ENCODE results near the gene CHRND. TPM values are rescaled to one million over a fixed set of nuclear protein-coding genes. Genes with fewer than 3 reads are reported as not detected.

CHRND gene
- total RNA-seq, 1 donor from 2014 or later, result not detected

DNA sequence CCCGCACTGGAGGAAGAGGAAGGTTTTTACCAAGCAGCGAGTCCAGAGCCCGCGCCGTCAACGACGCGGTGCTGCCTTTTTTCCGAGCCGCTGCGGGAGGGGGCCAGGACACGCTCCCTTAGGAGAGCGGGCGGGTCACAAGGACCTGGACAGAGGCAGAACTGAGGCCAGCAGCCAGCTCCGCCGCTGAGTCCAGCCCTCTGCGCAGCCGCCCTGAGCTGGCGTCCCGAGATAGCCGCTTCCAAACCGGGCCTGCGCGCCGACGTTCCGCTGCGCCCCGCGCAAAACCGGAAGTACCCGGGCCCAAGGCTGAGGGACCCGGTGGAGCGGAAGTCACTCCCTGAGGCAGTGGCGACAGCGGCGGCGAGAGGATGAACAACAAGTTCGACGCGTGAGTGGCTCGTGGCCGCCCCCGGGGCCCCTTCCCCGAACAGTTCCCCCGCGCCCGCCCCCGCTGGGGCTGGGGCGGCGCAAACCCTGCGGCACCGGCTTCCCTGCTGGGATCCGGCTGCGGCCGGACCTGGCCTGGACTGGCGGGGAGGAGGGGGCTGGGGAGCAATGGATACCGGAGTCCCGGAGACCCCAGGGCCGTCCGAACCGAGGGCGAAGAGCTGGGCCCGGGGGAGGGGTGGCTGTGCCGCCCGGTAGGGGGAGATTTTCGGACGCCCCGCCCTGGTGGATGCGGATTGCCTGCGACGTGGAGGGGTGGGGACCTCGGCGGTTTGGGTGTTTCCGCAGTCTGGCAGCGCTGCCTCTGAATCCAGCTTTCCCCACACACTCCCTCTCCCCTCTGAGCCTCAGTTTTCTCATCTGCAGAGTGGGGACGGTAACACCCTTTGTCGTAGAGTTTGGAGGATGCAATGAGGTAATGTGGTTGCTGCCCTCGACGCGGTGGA is 24.6 kb downstream of the CHRND start, which contains the start of the genes EIF4E2 and TIGD1:
EIF4E2 (plus strand) TSS at position 336 of the 896 bp plus-strand sequence; CDS start at position 372, 36 bp downstream.
TIGD1 (minus strand) TSS at position 204 of the 896 bp plus-strand sequence. CDS start 675 bp downstream, outside the sequence.
- Histone ChIP-seq H3K27me3 (ENCODE audit: control insufficient read depth, insufficient read depth, low read length) (no peaks in the 10 kb centered on the region), H3K36me3 (ENCODE audit: control insufficient read depth, insufficient read depth, low read length) (no peaks in the 10 kb centered on the region), H3K4me3 (ENCODE audit: low read depth, low read length) (peak within 1 kb of the TSS; percentile 80)
- TF ChIP-seq, protein P1, sequence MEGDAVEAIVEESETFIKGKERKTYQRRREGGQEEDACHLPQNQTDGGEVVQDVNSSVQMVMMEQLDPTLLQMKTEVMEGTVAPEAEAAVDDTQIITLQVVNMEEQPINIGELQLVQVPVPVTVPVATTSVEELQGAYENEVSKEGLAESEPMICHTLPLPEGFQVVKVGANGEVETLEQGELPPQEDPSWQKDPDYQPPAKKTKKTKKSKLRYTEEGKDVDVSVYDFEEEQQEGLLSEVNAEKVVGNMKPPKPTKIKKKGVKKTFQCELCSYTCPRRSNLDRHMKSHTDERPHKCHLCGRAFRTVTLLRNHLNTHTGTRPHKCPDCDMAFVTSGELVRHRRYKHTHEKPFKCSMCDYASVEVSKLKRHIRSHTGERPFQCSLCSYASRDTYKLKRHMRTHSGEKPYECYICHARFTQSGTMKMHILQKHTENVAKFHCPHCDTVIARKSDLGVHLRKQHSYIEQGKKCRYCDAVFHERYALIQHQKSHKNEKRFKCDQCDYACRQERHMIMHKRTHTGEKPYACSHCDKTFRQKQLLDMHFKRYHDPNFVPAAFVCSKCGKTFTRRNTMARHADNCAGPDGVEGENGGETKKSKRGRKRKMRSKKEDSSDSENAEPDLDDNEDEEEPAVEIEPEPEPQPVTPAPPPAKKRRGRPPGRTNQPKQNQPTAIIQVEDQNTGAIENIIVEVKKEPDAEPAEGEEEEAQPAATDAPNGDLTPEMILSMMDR (IDR thresholded peaks at IDR 0.05; ENCODE audit: insufficient read depth, low read length, poor library complexity, severe bottlenecking), result peak; percentile 15
- peak; percentile 58 for DNase-seq (ENCODE audit: low read depth)

DNA sequence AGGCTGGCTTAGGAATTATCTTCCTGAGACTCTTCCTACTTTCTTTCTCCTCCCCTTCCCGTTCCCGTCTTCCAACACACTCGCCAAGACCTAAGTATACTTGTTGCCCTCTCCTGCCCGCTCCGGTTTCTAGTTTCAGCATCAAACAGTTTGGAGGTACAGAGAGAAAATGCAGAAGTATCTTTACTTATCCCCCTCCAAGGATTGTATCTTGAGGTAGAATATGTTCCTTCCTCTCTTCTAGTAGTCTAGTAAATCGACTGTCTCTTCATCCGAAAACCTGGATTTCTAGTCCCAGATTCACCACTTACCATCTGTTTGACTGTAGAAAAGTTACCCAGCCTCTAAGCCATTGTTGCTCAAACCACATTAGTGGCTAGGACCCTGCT is 25.3 kb downstream of the CHRND start:
- H3K27me3 ChIP-seq (ENCODE audit: control insufficient read depth, insufficient read depth, low read length), result no peaks in the 10 kb centered on the region
- no peaks in the 10 kb centered on the region for H3K36me3 ChIP-seq (ENCODE audit: control insufficient read depth, insufficient read depth, low read length)
- H3K4me3 ChIP-seq (ENCODE audit: low read depth, low read length), result peak overlapping the region; percentile 80
- TF ChIP-seq, protein P1 (IDR thresholded peaks at IDR 0.05; ENCODE audit: insufficient read depth, low read length, poor library complexity, severe bottlenecking), result no peak
- DNase-seq (ENCODE audit: low read depth), result no peak

DNA sequence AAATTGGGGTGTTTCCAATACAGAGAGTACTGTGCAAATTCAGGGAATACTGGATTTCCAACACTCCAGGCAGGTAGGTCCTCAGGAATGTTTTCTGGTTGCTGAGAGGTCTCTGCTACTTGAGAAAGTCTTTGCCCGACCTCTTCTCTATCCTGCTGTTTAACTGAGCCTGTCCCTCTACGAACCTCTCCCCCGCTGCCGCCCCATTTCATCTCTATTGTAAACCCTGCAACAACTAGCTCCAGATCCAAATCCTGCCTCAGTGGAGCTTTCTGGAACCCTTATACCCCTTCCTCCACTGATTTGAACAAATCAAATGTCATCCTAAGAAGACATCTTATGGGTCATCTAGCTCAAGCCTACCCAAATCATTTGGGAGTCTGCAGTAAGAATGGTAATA is 25.8 kb downstream of the CHRND start:
- no peaks in the 10 kb centered on the region for H3K36me3 ChIP-seq (ENCODE audit: control insufficient read depth, insufficient read depth, low read length)
- TF ChIP-seq, protein P1 (IDR thresholded peaks at IDR 0.05; ENCODE audit: insufficient read depth, low read length, poor library complexity, severe bottlenecking), result no peak
- H3K27me3 ChIP-seq (ENCODE audit: control insufficient read depth, insufficient read depth, low read length), result no peaks in the 10 kb centered on the region
- no peak for DNase-seq (ENCODE audit: low read depth)
- peak overlapping the region; percentile 80 for H3K4me3 ChIP-seq (ENCODE audit: low read depth, low read length)

DNA sequence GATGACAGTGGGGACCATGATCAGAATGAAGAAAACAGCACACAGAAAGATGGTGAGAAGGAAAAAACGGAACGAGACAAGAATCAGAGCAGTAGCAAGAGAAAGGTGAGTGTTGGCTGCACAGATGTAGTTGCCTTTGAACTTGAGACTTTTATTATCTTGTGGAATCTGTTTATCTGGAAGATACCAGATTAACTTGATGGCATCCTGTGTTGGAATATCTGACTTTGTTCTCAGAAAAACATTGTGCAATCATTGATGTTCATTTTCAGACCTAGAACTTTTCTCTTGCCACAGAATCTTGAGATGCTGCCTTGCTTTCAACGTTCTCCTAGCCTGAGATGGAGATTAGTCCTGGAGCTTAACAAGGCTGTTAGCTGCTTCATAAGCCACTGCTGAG is 30.5 kb downstream of the CHRND start:
- Histone ChIP-seq H3K4me3 (ENCODE audit: low read depth, low read length) (no peak overlapping the region), H3K36me3 (ENCODE audit: control insufficient read depth, insufficient read depth, low read length) (no peaks in the 10 kb centered on the region), H3K27me3 (ENCODE audit: control insufficient read depth, insufficient read depth, low read length) (no peaks in the 10 kb centered on the region)
- TF ChIP-seq, protein P1 (IDR thresholded peaks at IDR 0.05; ENCODE audit: insufficient read depth, low read length, poor library complexity, severe bottlenecking), result no peak
- DNase-seq (ENCODE audit: low read depth), result no peak

DNA sequence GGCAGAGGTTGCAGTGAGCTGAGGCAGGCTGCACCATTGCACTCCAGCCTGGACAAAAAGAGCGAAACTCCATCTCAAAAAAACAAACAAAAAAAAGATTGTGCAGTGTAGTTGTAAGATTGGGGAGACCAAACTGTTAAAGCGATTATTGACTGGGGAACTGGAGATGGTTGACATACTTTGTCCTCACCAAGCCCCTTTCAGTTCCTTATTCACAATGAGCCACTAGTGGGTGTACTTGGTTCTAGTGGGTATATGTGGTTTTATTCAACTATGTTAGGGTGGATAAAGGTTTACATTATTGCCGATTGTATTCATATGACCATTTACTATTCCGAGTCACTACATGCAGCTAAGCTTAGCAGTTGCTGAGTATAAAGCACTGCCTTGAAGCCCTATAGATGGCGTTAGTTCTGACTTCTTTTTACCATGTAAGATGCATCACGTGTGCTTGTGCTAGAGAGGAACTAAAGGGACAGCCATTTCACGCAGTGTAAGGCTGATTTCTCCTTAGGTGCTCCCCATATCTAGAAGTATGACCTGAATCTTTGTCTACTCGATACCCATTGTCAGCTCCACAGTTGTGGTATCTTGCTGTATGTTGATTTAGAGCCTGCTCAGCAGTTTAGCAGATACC is 36.7 kb downstream of the CHRND start:
- H3K36me3 ChIP-seq (ENCODE audit: control insufficient read depth, insufficient read depth, low read length), result peaks cover 3% of the 10 kb centered on the region
- no peak overlapping the region for H3K4me3 ChIP-seq (ENCODE audit: low read depth, low read length)
- no peak for DNase-seq (ENCODE audit: low read depth)
- H3K27me3 ChIP-seq (ENCODE audit: control insufficient read depth, insufficient read depth, low read length), result no peaks in the 10 kb centered on the region
- TF ChIP-seq, protein P1 (IDR thresholded peaks at IDR 0.05; ENCODE audit: insufficient read depth, low read length, poor library complexity, severe bottlenecking), result no peak
